Umbilical cord (tissue), 2 donors: ENCODE measurements around the gene TMEM225B. TPM values are rescaled to one million over a fixed set of nuclear protein-coding genes. Genes with fewer than 3 reads are reported as not detected.
A peak's percentile ranks its signal among the peaks of the same experiment; 100 is the strongest.
"Not testable (repeated sequence)": the region's sequence is repeated elsewhere in the genome, so short reads cannot be mapped to it uniquely, and the experiment has no call there.

Experiments
- DNase-seq: peaks from one replicate; pipeline ENCODE4 v3.0.0-alpha.2; 2015; ENCODE audit warnings: low spot score
- total RNA-seq: library from RNA; depleted of rRNA; stranded (reverse); fragments of >200 nt; gene quantifications from one replicate; pipeline ENCODE4 v1.2.3, GENCODE V29; 2014; ENCODE audit warnings: low replicate concordance; ENCODE audit not compliant: insufficient read depth

TMEM225B gene
- total RNA-seq, 1 donor from 2014 or later, result not detected

DNA sequence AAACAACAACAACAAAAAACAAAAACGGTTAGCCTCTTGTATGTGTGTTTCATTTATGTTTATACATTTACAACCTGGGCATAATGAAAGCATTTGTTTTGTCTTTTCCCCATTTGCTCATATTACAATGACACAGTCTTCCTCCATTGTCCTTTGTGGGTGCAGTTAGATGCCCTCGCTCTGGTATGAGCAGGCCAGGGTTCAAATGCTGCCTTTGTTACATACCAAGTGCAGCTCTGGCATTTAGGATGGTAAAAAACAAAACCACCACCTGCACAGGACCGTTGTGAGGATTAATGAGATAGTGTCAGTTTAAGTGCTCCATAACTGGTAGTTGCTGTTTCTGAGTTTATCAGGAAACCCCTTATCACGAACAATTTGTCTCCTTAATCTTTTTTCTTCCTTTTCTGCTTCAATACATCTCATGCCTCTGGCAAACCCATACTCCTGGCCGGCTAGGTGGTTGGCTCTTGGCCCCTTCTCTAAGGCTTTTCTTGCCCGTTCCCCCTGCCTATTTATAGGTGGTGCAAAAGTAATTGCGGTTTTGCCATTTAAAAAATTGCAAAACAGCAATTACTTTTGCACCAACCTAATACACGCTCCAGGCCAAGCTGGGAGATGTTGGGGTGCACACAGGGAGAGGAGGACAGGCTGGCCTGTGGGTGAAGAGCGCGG, 18.6 kb upstream of the TMEM225B start:
- DNase-seq, result no peak

DNA sequence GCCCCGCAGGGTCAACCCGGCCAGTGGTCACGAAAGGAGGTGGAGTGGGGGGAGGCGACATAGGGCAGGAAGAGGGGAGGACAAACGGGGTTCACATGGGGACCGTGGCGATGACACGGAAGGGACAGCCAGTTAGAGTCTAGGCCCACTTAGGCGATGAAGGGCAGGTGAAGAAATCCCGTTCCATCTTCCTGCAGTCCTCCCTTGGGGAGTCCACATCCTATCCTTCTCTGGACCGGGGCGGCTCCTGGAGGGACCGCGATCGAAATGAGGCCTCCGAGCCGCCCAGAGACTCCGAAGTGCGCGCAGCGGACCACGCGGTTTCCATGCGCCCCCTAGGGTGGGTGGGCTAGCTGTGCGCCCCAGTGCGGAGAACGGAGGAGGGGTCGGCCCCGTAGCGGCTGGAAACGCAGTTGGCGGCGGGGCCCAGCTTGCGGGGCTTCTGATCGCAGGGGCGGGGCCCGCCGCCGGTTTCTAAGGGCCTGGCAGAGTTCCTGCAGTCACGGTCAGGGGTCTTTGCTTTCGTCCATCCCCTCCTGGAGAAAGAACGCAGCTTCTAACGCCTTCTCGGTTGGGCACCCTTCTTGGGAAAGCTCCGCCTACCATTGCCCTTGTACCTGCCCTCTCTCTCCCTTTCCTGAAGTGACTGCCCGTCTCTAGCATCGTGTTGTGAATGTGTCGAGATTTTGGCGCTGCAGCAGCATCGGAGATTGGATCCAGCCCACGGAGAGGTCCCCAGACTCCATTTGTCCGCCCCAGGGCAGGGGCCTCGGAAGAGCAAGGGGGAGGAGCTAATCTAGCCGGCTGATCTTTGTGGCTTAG, 17.9 kb upstream of the TMEM225B start:
- peak; percentile 54 for DNase-seq

DNA sequence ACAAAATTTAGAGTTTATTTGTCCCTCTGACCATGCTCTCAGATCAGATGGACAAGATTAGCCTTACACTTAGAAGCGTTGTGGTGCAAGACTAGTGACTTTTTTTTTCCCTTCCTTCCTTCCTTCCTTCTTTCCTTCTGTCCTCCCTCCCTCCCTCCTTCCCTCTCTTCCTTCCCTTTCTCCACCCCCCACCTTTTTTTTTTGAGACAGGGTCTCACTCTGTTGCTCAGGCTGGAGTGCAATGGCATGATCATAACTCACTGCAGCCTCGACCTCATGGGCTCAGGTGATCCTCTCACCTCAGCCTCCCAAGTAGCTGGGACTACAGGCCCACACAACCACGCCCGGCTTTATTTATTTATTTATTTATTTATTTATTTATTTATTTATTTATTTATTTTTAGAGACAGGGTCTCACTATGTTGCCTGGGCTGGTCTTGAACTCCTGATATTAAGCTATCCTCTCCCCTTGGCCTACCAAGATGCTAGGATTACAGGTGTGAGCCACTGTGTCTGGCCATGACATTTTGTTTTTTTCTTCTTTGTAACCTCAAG, 17.2 kb upstream of the TMEM225B start:
- DNase-seq, result not testable (repeated sequence)

DNA sequence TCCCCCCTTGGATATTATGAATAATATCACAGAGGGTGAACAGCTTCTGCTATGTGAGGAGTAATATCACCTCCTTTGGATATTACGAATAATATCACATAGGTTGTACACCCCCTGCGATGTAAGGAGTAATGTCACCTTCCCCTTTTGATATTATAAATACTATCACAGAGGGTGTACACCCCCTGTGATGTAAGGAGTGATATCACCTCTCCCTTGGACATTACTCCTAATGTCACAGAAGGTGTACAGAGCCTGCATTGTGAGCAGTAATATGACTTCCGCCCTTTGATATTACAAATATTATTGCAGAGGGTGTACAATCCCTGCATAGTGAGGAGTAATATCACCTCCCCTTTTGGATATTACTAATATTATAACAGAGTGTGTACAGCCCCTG, 9.2 kb upstream of the TMEM225B start:
- no peak for DNase-seq

DNA sequence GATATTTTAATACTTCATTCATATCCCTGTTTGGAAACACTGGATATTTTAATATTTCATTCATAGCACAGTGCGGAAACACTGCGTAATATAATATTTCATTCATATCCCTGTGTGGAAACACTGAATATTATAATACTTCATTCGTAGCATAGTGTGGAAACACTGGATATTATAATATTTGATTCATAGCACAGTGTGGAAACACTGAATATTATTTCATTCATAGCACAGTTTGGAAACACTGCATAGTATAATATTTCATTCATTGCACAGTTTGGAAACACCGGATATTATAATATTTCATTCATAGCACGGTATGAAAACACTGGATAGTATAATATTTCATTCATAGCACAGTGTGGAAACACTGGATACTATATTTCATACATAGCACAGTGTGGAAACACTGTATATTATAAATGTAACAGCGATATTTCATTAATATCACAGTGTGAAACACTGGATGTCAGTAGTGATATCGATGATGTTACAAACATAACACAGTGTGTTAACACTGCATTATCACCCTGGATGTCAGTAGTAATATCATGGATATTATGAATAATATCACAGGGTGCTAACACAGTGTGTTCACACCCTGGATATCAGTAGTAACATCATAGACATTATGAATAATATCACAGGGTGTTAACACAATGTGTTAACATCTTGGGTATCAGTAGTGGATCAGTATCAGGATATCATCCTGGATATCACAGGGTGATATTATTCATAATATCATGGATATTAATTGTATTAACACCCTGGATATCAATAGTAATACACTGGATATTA, 2.9 kb upstream of the TMEM225B start:
- no peak for DNase-seq

DNA sequence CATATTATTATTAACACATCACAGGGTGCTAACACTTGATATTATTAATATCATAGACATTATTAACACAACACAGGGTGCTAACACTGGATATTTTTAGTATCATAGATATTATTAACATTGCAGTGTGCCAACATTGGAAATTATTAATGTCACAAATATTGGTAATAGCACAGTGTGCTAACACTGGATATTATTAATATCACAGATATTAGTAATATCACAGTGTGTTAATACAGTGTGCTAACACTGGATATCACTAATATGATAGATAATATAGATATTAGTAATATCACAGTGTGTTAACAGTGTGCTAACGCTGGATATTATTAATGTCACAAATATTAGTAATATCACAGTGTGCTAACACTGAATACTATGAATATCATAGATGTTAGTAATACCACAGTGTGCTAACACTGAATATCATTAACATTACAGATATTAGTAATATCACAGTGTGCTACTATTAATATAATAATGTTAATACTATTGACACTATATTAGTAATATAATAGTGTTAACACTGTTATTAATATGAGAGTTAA, 1.6 kb upstream of the TMEM225B start:
- no peak for DNase-seq

GRCh38 chr7:99599836-99600235, 1.8 kb downstream of the TMEM225B start:
- no peak for DNase-seq

DNA sequence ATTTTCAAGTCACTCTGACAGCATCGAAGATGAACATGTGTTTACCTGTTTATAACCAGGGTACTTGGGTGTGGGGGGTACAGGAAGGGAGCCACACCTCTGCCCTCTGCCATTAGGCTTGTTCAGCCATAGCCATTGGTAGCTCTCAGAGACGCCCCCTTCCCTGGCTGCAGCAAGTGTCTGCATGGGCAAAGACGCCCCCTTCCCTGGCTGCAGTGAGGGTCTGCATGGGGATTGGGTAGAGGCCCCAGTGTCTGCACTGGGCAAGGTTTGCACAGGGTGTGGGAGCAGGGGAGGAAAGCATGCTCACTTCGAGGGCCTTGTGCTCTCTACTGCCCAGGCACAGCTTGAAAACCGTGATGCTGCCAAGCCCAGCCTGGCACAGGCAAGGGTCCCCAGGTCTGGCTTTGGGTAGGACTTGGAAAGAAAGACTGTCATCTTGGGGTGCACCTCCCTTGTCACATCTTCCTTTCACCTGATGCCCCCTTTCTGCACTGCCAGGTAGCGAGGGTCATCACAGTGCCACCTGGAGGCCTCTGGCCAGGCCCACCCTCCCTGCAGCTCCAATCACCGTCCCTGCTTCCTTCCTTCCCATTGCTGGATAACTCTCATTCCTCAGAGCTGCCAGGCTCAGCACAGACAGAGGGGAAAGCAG, 3.7 kb downstream of the TMEM225B start:
- DNase-seq, result no peak

DNA sequence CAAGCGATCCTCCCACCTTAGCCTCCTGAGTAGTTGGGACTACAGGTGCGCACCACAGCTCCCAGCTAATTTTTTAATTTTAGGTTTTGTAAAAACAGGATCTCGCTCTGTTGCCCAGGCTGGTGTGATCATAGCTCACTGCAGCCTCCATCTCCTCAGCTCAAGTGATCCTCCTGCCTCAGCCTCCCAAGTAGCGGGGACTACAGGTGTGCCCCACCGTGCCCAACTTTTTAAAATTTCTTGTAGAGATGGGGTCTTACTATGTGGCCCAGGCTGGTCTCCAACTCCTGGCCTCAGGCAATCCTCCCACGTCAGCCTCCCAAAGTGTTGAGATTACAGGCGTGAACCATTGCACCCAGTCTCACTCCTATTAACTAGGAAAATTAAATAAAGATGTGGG, 7.5 kb downstream of the TMEM225B start:
- DNase-seq, result no peak

DNA sequence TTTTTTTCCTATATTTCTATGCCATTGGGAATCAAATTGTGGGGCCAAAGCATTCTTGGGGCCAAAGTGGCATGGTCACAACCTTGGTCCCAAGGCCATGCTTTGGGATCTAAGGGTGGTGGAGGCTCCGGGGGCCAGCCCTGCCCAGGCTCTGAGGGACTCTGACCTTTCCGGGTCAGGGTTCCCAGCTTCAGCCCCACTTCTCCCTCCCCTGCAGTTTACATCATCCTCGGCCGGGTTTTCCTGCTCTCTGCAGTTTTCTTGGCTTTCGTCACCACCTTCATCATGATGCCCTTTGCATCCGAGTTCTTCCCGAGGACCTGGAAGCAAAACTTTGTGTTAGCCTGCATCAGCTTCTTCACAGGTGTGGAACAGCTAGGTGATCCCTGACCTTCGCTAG, 8.5 kb downstream of the TMEM225B start:
- no peak for DNase-seq

- no peak for DNase-seq
Measured at GRCh38 chr7:99607548-99607947, 9.5 kb downstream of the TMEM225B start.

- DNase-seq, result no peak
Measured at GRCh38 chr7:99614495-99614894, 16.4 kb downstream of the TMEM225B start.

GRCh38 chr7:99615989-99616358, 17.9 kb downstream of the TMEM225B start:
- no peak for DNase-seq

GRCh38 chr7:99616359-99617191, 18.5 kb downstream of the TMEM225B start, which contains the start of gene ZSCAN25:
Gene ZSCAN25 (plus strand): TSS chr7:99616946. CDS start chr7:99619607, 2,661 bp downstream.
- DNase-seq, result peak; percentile 93

DNA sequence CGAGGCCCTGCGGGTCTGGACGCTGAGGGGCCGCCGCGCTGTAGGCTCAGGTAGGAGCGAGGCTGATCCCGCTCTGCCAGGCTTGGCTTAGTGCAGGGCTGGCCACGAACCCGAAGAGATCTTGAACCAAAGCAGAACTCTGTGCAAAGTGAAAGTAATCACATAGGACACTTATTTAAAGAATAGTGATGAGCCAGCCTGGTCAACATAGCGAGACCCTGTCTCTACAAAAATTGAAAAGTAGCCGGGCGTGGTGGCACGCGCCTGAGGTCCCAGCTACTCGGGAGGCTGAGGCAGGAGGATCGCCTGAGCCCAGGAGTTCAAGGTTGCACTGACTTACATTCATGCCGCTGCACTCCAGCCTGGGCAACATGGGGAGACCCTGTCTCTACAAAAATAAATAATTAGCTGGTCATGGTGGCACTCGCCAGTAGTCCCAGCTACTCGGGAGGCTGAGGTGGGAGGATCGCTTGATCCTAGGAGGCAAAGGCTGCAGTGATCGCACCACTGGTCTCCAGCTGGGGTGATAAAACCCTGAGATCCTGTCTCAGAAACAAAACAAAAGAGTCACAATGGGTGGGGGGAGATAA, 19.2 kb downstream of the TMEM225B start:
- DNase-seq, result no peak

GRCh38 chr7:99618726-99619125, 20.7 kb downstream of the TMEM225B start:
- DNase-seq, result peak; percentile 64

- no peak for DNase-seq
Measured at GRCh38 chr7:99619571-99620130, 21.6 kb downstream of the TMEM225B start.

- no peak for DNase-seq
Measured at GRCh38 chr7:99621271-99621670, 23.2 kb downstream of the TMEM225B start.

- DNase-seq, result no peak
Measured at GRCh38 chr7:99622596-99622995, 24.5 kb downstream of the TMEM225B start.
